Stomach (tissue), 4 donors: Measurements from ENCODE around the gene CTDP1.
"Not testable (repeated sequence)": the region's sequence is repeated elsewhere in the genome, so short reads cannot be mapped to it uniquely, and the experiment has no call there.

Source experiments
- EP300 ChIP-seq: sonication (generic); formaldehyde crosslinking; IDR thresholded peaks from one replicate; pipeline ENCODE4 v1.6.1; 2017; ENCODE audit warnings: antibody characterized with exemption
- POLR2A ChIP-seq, 4 donors: fragments of 450-650 bp; IDR thresholded peaks; one replicate each; pipeline ENCODE4 v1.6.1; 2016; ENCODE audit warnings: antibody characterized with exemption in 4 of 4, control low read depth in 2 of 4, mild to moderate bottlenecking in 1 of 4, moderate library complexity in 1 of 4
- TF ChIP-seq, protein P1 (sequence below), 7 experiments: fragments of 450-650 bp in 4 of 7; fragments of 200-600 bp in 3 of 7; sonication (generic) in 3 of 7; IDR thresholded peaks; one replicate each; pipeline ENCODE4 v1.5.1; 2016 to 2019; ENCODE audit warnings: antibody characterized with exemption in 7 of 7, control low read depth in 2 of 7, mild to moderate bottlenecking in 1 of 7

DNA sequence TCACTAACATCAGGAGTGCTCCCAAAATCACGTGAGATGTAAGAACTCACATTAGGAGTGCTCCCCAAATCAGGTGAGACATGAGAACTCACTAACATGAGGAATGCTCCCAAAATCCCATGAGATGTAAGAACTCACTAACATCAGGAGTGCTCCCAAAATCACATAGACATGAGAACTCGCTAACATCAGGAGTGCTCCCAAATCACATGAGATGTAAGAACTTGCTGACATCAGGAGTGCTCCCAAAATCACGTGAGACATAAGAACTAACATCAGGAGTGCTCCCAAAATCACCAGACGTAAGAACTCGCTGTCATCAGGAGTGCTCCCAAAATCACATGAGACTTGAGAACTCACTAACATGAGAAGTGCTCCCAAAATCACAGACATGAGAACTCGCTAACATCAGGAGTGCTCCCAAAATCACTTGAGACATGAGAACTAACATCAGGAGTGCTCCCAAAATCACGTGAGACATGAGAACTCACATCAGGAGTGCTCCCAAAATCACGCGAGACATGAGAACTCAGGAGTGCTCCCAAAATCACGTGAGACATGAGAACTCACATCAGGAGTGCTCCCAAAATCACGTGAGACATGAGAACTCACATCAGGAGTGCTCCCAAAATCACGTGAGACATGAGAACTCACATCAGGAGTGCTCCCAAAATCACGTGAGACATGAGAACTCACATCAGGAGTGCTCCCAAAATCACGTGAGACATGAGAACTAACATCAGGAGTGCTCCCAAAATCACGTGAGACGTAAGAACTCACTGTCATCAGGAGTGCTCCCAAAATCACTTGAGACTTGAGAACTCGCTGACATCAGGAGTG lies 52.5 kb downstream of the CTDP1 start:
- TF ChIP-seq, protein P1, sequence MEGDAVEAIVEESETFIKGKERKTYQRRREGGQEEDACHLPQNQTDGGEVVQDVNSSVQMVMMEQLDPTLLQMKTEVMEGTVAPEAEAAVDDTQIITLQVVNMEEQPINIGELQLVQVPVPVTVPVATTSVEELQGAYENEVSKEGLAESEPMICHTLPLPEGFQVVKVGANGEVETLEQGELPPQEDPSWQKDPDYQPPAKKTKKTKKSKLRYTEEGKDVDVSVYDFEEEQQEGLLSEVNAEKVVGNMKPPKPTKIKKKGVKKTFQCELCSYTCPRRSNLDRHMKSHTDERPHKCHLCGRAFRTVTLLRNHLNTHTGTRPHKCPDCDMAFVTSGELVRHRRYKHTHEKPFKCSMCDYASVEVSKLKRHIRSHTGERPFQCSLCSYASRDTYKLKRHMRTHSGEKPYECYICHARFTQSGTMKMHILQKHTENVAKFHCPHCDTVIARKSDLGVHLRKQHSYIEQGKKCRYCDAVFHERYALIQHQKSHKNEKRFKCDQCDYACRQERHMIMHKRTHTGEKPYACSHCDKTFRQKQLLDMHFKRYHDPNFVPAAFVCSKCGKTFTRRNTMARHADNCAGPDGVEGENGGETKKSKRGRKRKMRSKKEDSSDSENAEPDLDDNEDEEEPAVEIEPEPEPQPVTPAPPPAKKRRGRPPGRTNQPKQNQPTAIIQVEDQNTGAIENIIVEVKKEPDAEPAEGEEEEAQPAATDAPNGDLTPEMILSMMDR (IDR thresholded peaks at IDR 0.05) = not testable (repeated sequence)
- TF ChIP-seq EP300; POLR2A (IDR thresholded peaks at IDR 0.05): not testable (repeated sequence)
